SKM-1 treated with dmso at 0.1 percent for 144 hours (cell line): Measurements from ENCODE around the gene ADPRHL1.
"Not testable (repeated sequence)": the region's sequence is repeated elsewhere in the genome, so short reads cannot be mapped to it uniquely, and the experiment has no call there.

Experiments
- DNase-seq: peaks from one replicate; lab custom pipeline; 2025; ENCODE audit not compliant: unreplicated experiment; lab: John Stamatoyannopoulos, UW

The ADPRHL1 gene

GRCh38 chr13:113403255-113404104 lies 49.8 kb downstream of the ADPRHL1 start:
- no peak for DNase-seq

GRCh38 chr13:113402471-113403254 lies 50.6 kb downstream of the ADPRHL1 start:
- no peak for DNase-seq

- no peak for DNase-seq
Measured at GRCh38 chr13:113401452-113402415, 51.6 kb downstream of the ADPRHL1 start.

GRCh38 chr13:113400621-113401451 lies 52.5 kb downstream of the ADPRHL1 start:
- no peak for DNase-seq

GRCh38 chr13:113399755-113400149 lies 53.5 kb downstream of the ADPRHL1 start:
- DNase-seq = no peak

- DNase-seq = no peak
Measured at GRCh38 chr13:113398963-113399754, 54.1 kb downstream of the ADPRHL1 start.

GRCh38 chr13:113397608-113398425 lies 55.5 kb downstream of the ADPRHL1 start:
- DNase-seq = no peak

GRCh38 chr13:113394339-113394640 lies 59.0 kb downstream of the ADPRHL1 start:
- no peak for DNase-seq

- DNase-seq = peak; percentile 81
Measured at GRCh38 chr13:113393563-113394338, 59.5 kb downstream of the ADPRHL1 start.

GRCh38 chr13:113393226-113393562 lies 60.1 kb downstream of the ADPRHL1 start:
- DNase-seq = no peak

- no peak for DNase-seq
Measured at GRCh38 chr13:113390874-113391497, 62.3 kb downstream of the ADPRHL1 start.

- not testable (repeated sequence) for DNase-seq
Measured at GRCh38 chr13:113389586-113389985, 63.7 kb downstream of the ADPRHL1 start.

GRCh38 chr13:113387396-113387795 lies 65.9 kb downstream of the ADPRHL1 start:
- no peak for DNase-seq

- DNase-seq = no peak
Measured at GRCh38 chr13:113383089-113383488, 70.2 kb downstream of the ADPRHL1 start.

GRCh38 chr13:113382542-113382941 lies 70.7 kb downstream of the ADPRHL1 start:
- not testable (repeated sequence) for DNase-seq

GRCh38 chr13:113378825-113379224 lies 74.5 kb downstream of the ADPRHL1 start:
- no peak for DNase-seq

- DNase-seq = no peak
Measured at GRCh38 chr13:113374511-113375175, 78.6 kb downstream of the ADPRHL1 start.
